ENCODE data around the gene TMEM258.

The TMEM258 gene

GRCh38 chr11:61783717-61784505 is 8.5 kb downstream of the TMEM258 start:
- Histone ChIP-seq H3K27me3 (ENCODE audit: control insufficient read depth, insufficient read depth, low read length, poor library complexity, severe bottlenecking) (no peaks in the 10 kb centered on the region), H3K4me1 (ENCODE audit: control insufficient read depth, insufficient read depth, low read length) (no peaks in the 10 kb centered on the region), H3K27ac (ENCODE audit: insufficient read depth, low read depth, low read length, poor library complexity, severe bottlenecking) (no peak overlapping the region), H3K4me3 (ENCODE audit: insufficient read depth, low read depth, low read length) (no peak overlapping the region), H3K36me3 (ENCODE audit: control insufficient read depth, insufficient read depth, low read length) (peaks cover 35% of the 10 kb centered on the region), H3K9me3 (ENCODE audit: control insufficient read depth, low read length) (no peaks in the 10 kb centered on the region)
- 83% methylated on average over 13 of the region's 13 CpGs for WGBS, 2 experiments

- Histone ChIP-seq H3K27ac (ENCODE audit: insufficient read depth, low read depth, low read length, poor library complexity, severe bottlenecking) (no peak overlapping the region), H3K4me1 (ENCODE audit: control insufficient read depth, insufficient read depth, low read length) (no peaks in the 10 kb centered on the region), H3K27me3 (ENCODE audit: control insufficient read depth, insufficient read depth, low read length, poor library complexity, severe bottlenecking) (no peaks in the 10 kb centered on the region), H3K36me3 (ENCODE audit: control insufficient read depth, insufficient read depth, low read length) (peaks cover 26% of the 10 kb centered on the region), H3K9me3 (ENCODE audit: control insufficient read depth, low read length) (no peaks in the 10 kb centered on the region), H3K4me3 (ENCODE audit: insufficient read depth, low read depth, low read length) (no peak overlapping the region)
- WGBS, 2 experiments, result 92 to 94% methylated on average over 11 of the region's 11 CpGs
These were observed 9.6 kb downstream of the TMEM258 start for GRCh38 chr11:61782841-61783240.

- Histone ChIP-seq H3K4me3 (ENCODE audit: insufficient read depth, low read depth, low read length) (no peak overlapping the region), H3K9me3 (ENCODE audit: control insufficient read depth, low read length) (no peaks in the 10 kb centered on the region), H3K36me3 (ENCODE audit: control insufficient read depth, insufficient read depth, low read length) (peaks cover 21% of the 10 kb centered on the region), H3K27ac (ENCODE audit: insufficient read depth, low read depth, low read length, poor library complexity, severe bottlenecking) (no peak overlapping the region), H3K27me3 (ENCODE audit: control insufficient read depth, insufficient read depth, low read length, poor library complexity, severe bottlenecking) (no peaks in the 10 kb centered on the region), H3K4me1 (ENCODE audit: control insufficient read depth, insufficient read depth, low read length) (no peaks in the 10 kb centered on the region)
- WGBS, 2 experiments, result 96 to 97% methylated on average over 3 of the region's 3 CpGs
These were observed 10.1 kb downstream of the TMEM258 start for GRCh38 chr11:61782299-61782698.

- H3K36me3 ChIP-seq (ENCODE audit: control insufficient read depth, insufficient read depth, low read length), result peaks cover 16% of the 10 kb centered on the region
These were observed 10.8 kb downstream of the TMEM258 start for GRCh38 chr11:61781585-61781984.

GRCh38 chr11:61780581-61781162 is 11.7 kb downstream of the TMEM258 start:
- Histone ChIP-seq H3K9me3 (ENCODE audit: control insufficient read depth, low read length) (no peaks in the 10 kb centered on the region), H3K27ac (ENCODE audit: insufficient read depth, low read depth, low read length, poor library complexity, severe bottlenecking) (no peak overlapping the region), H3K36me3 (ENCODE audit: control insufficient read depth, insufficient read depth, low read length) (peaks cover 9% of the 10 kb centered on the region), H3K27me3 (ENCODE audit: control insufficient read depth, insufficient read depth, low read length, poor library complexity, severe bottlenecking) (no peaks in the 10 kb centered on the region), H3K4me3 (ENCODE audit: insufficient read depth, low read depth, low read length) (no peak overlapping the region), H3K4me1 (ENCODE audit: control insufficient read depth, insufficient read depth, low read length) (no peaks in the 10 kb centered on the region)
- WGBS, 2 experiments, result 91 to 93% methylated on average over 9 of the region's 9 CpGs

More at GRCh38 chr11:61781585-61781984, 10.8 kb downstream of the TMEM258 start:
- no peak overlapping the region for H3K4me3 ChIP-seq (ENCODE audit: insufficient read depth, low read depth, low read length)
- 91 to 94% methylated on average over 5 of the region's 5 CpGs for WGBS, 2 experiments
- no peaks in the 10 kb centered on the region for H3K4me1 ChIP-seq (ENCODE audit: control insufficient read depth, insufficient read depth, low read length)
- no peaks in the 10 kb centered on the region for H3K9me3 ChIP-seq (ENCODE audit: control insufficient read depth, low read length)
- no peak overlapping the region for H3K27ac ChIP-seq (ENCODE audit: insufficient read depth, low read depth, low read length, poor library complexity, severe bottlenecking)
- H3K27me3 ChIP-seq (ENCODE audit: control insufficient read depth, insufficient read depth, low read length, poor library complexity, severe bottlenecking), result no peaks in the 10 kb centered on the region

- H3K4me3 ChIP-seq (ENCODE audit: insufficient read depth, low read depth, low read length), result no peak overlapping the region
- peaks cover 1% of the 10 kb centered on the region for H3K36me3 ChIP-seq (ENCODE audit: control insufficient read depth, insufficient read depth, low read length)
- no peaks in the 10 kb centered on the region for H3K27me3 ChIP-seq (ENCODE audit: control insufficient read depth, insufficient read depth, low read length, poor library complexity, severe bottlenecking)
- no peak overlapping the region for H3K27ac ChIP-seq (ENCODE audit: insufficient read depth, low read depth, low read length, poor library complexity, severe bottlenecking)
- 91 to 93% methylated on average over 14 of the region's 14 CpGs for WGBS, 2 experiments
- no peaks in the 10 kb centered on the region for H3K4me1 ChIP-seq (ENCODE audit: control insufficient read depth, insufficient read depth, low read length)
- H3K9me3 ChIP-seq (ENCODE audit: control insufficient read depth, low read length), result no peaks in the 10 kb centered on the region
These were observed 12.5 kb downstream of the TMEM258 start for GRCh38 chr11:61779666-61780525.

- no peaks in the 10 kb centered on the region for H3K27me3 ChIP-seq (ENCODE audit: control insufficient read depth, insufficient read depth, low read length, poor library complexity, severe bottlenecking)
- WGBS, 2 experiments, result 94 to 95% methylated on average over 24 of the region's 24 CpGs
- H3K36me3 ChIP-seq (ENCODE audit: control insufficient read depth, insufficient read depth, low read length), result no peaks in the 10 kb centered on the region
These were observed 13.3 kb downstream of the TMEM258 start for GRCh38 chr11:61778920-61779650.

GRCh38 chr11:61778357-61778886 is 14.0 kb downstream of the TMEM258 start:
- Histone ChIP-seq H3K27me3 (ENCODE audit: control insufficient read depth, insufficient read depth, low read length, poor library complexity, severe bottlenecking) (no peaks in the 10 kb centered on the region), H3K4me3 (ENCODE audit: insufficient read depth, low read depth, low read length) (no peak overlapping the region), H3K4me1 (ENCODE audit: control insufficient read depth, insufficient read depth, low read length) (no peaks in the 10 kb centered on the region), H3K27ac (ENCODE audit: insufficient read depth, low read depth, low read length, poor library complexity, severe bottlenecking) (no peak overlapping the region), H3K36me3 (ENCODE audit: control insufficient read depth, insufficient read depth, low read length) (no peaks in the 10 kb centered on the region), H3K9me3 (ENCODE audit: control insufficient read depth, low read length) (no peaks in the 10 kb centered on the region)
- WGBS, 2 experiments, result 93% methylated on average over 11 of the region's 11 CpGs

More at GRCh38 chr11:61778920-61779650, 13.3 kb downstream of the TMEM258 start:
- Histone ChIP-seq H3K9me3 (ENCODE audit: control insufficient read depth, low read length) (no peaks in the 10 kb centered on the region), H3K27ac (ENCODE audit: insufficient read depth, low read depth, low read length, poor library complexity, severe bottlenecking) (no peak overlapping the region), H3K4me1 (ENCODE audit: control insufficient read depth, insufficient read depth, low read length) (no peaks in the 10 kb centered on the region), H3K4me3 (ENCODE audit: insufficient read depth, low read depth, low read length) (no peak overlapping the region)

- Histone ChIP-seq H3K9me3 (ENCODE audit: control insufficient read depth, low read length) (no peaks in the 10 kb centered on the region), H3K27ac (ENCODE audit: insufficient read depth, low read depth, low read length, poor library complexity, severe bottlenecking) (no peak overlapping the region), H3K4me3 (ENCODE audit: insufficient read depth, low read depth, low read length) (no peak overlapping the region), H3K4me1 (ENCODE audit: control insufficient read depth, insufficient read depth, low read length) (peaks cover 3% of the 10 kb centered on the region), H3K27me3 (ENCODE audit: control insufficient read depth, insufficient read depth, low read length, poor library complexity, severe bottlenecking) (no peaks in the 10 kb centered on the region), H3K36me3 (ENCODE audit: control insufficient read depth, insufficient read depth, low read length) (no peaks in the 10 kb centered on the region)
- WGBS, 2 experiments, result 88 to 90% methylated on average over 67 of the region's 67 CpGs
These were observed 14.9 kb downstream of the TMEM258 start for GRCh38 chr11:61777234-61778090.
